ENCODE data around the gene CAPN5.

CAPN5 gene

DNA sequence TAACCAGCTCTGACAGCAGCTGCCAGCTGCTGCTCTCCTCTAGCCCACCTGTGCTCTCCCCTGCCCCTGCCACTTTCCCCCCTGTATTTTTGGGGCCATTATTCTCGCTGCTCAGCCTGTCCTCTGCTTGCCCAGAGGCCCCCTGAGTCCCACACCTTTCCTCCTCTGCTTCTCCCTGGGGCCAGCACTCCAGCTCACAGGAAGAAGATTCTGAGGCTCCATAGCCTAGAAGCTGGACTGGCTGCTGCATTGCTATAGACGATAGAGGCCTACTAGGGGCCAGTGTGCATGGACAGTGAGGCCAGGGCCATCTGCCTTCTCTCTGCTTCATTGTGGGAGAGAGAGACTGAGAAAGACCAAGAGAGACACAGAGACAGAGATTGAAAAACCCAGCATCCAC lies 36.5 kb downstream of the CAPN5 start:
- H2BK15ac ChIP-seq (ENCODE audit: low read length): no peak overlapping the region

DNA sequence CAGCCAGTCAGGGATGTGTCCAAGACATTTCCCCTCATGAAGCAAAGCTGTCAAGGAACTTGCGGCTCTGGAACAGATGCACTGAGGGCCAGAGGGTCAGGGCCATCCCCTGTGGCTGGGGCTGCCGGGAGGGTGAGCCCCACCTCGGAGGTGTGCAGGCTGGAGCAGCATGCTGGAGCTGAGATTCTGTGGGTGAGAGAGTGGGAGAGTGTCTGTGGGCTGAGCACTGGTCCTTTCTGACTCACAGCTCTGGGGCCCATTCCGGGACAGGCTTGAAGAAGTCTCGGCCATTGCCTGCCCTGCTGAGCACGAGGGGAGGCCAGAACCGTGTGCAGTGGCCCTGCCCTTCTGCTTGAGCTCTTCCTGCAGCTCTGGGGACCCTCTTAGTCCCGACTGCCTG lies 38.0 kb downstream of the CAPN5 start:
- Histone ChIP-seq H2BK120ac (ENCODE audit: low read depth, low read length) (no peak overlapping the region), H3K23ac (ENCODE audit: low read depth, low read length, poor library complexity) (peak overlapping the region; percentile 75), H2BK15ac (ENCODE audit: low read length) (peak overlapping the region; percentile 71), H4K91ac (ENCODE audit: low read depth, low read length, poor library complexity) (no peak overlapping the region), H3K4me3 (ENCODE audit: low read length in 2 of 2) (no peak overlapping the region), H3K9ac (ENCODE audit: low read depth, low read length, poor library complexity) (peak overlapping the region; percentile 44), H3K36me3 (replicated peaks in 1 of 2; ENCODE audit: control insufficient read depth in 2 of 2, insufficient read depth in 2 of 2, low read length in 2 of 2) (peaks cover 2 to 55% of the 10 kb centered on the region in 2 donors), H2BK5ac (ENCODE audit: low read length) (no peak overlapping the region), H3K14ac (ENCODE audit: low read length) (no peak overlapping the region), H3K9me3 (replicated peaks in 1 of 2; ENCODE audit: control insufficient read depth in 2 of 2, insufficient read depth in 1 of 2, low read depth in 1 of 2, low read length in 2 of 2) (peaks cover 0 to 2% of the 10 kb centered on the region in 2 donors), H3K79me1 (ENCODE audit: low read depth, low read length) (no peaks in the 10 kb centered on the region), H3K27me3 (ENCODE audit: control insufficient read depth in 3 of 3, insufficient read depth in 3 of 3, low read depth in 1 of 3, low read length in 3 of 3) (no peaks in the 10 kb centered on the region), H3K4me1 (ENCODE audit: control insufficient read depth in 2 of 2, insufficient read depth in 1 of 2, low read depth in 1 of 2, low read length in 2 of 2) (no peaks in the 10 kb centered on the region), H2BK12ac (ENCODE audit: low read length) (no peak overlapping the region), H2AFZ (ENCODE audit: low read length) (no peak overlapping the region), H3K18ac (ENCODE audit: low read length) (peak overlapping the region; percentile 80), H2AK5ac (ENCODE audit: low read depth, low read length) (peak overlapping the region; percentile 70), H3K27ac (replicated peaks; ENCODE audit: low read length) (no peak overlapping the region), H4K8ac (ENCODE audit: low read depth, low read length) (peak overlapping the region; percentile 65), H3K4ac (ENCODE audit: low read length) (peak overlapping the region; percentile 66), H3K4me2 (ENCODE audit: insufficient read depth, low read length, poor library complexity, severe bottlenecking) (no peak overlapping the region)
- no peak for DNase-seq (ENCODE audit: low spot score)
- no CpG with 5 or more reads among the region's 8 CpGs for WGBS, 2 donors (ENCODE audit: extremely low coverage in 2 of 2, insufficient read length in 2 of 2, insufficient replicate concordance in 1 of 2)

More for the DNA sequence above, 36.5 kb downstream of the CAPN5 start:
- H2AK5ac ChIP-seq (ENCODE audit: low read depth, low read length): peak overlapping the region; percentile 10
- H3K9ac ChIP-seq (ENCODE audit: low read depth, low read length, poor library complexity): no peak overlapping the region
- peaks cover 0 to 2% of the 10 kb centered on the region in 2 donors for H3K9me3 ChIP-seq (replicated peaks in 1 of 2; ENCODE audit: control insufficient read depth in 2 of 2, insufficient read depth in 1 of 2, low read depth in 1 of 2, low read length in 2 of 2)
- H3K36me3 ChIP-seq (replicated peaks in 1 of 2; ENCODE audit: control insufficient read depth in 2 of 2, insufficient read depth in 2 of 2, low read length in 2 of 2): peaks cover 2 to 55% of the 10 kb centered on the region in 2 donors
- H4K91ac ChIP-seq (ENCODE audit: low read depth, low read length, poor library complexity): no peak overlapping the region
- no peak for DNase-seq (ENCODE audit: low spot score)
- H2BK12ac ChIP-seq (ENCODE audit: low read length): no peak overlapping the region
- H2BK120ac ChIP-seq (ENCODE audit: low read depth, low read length): no peak overlapping the region
- WGBS, 2 donors (ENCODE audit: extremely low coverage in 2 of 2, insufficient read length in 2 of 2, insufficient replicate concordance in 1 of 2): no CpG with 5 or more reads among the region's 2 CpGs
- no peaks in the 10 kb centered on the region for H3K79me1 ChIP-seq (ENCODE audit: low read depth, low read length)
- H3K4me3 ChIP-seq (ENCODE audit: low read length in 2 of 2): no peak overlapping the region
- H3K18ac ChIP-seq (ENCODE audit: low read length): no peak overlapping the region
- no peak overlapping the region for H3K27ac ChIP-seq (replicated peaks; ENCODE audit: low read length)
- H3K4me2 ChIP-seq (ENCODE audit: insufficient read depth, low read length, poor library complexity, severe bottlenecking): no peak overlapping the region
- no peak overlapping the region for H2AFZ ChIP-seq (ENCODE audit: low read length)
- H3K4me1 ChIP-seq (ENCODE audit: control insufficient read depth in 2 of 2, insufficient read depth in 1 of 2, low read depth in 1 of 2, low read length in 2 of 2): no peaks in the 10 kb centered on the region
- H3K23ac ChIP-seq (ENCODE audit: low read depth, low read length, poor library complexity): no peak overlapping the region
- H3K27me3 ChIP-seq (ENCODE audit: control insufficient read depth in 3 of 3, insufficient read depth in 3 of 3, low read depth in 1 of 3, low read length in 3 of 3): no peaks in the 10 kb centered on the region
- H2BK5ac ChIP-seq (ENCODE audit: low read length): no peak overlapping the region
- H3K14ac ChIP-seq (ENCODE audit: low read length): peak overlapping the region; percentile 17
- H4K8ac ChIP-seq (ENCODE audit: low read depth, low read length): no peak overlapping the region
- no peak overlapping the region for H3K4ac ChIP-seq (ENCODE audit: low read length)

DNA sequence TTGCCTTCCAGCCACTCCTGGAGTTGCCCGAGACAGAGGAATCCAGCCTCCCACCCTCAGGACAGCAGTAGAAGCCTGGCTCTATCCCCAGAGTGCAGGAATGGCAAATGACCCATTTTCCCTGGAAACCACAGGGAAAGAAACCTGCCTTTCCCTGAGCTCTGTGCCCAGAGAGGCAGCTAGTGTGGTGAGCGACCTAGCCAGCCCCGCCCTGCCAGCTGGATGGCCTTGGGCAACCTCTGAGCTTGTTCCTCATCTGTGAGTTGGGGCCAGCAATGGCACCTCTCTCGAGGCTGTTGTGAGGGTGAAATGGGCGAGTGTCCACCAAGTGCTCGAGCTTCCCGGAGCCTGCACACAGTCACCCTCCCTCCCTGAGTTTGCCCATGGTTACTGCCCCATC lies 39.5 kb downstream of the CAPN5 start:
- H3K9me3 ChIP-seq (replicated peaks in 1 of 2; ENCODE audit: control insufficient read depth in 2 of 2, insufficient read depth in 1 of 2, low read depth in 1 of 2, low read length in 2 of 2): no peaks in the 10 kb centered on the region
- H3K23ac ChIP-seq (ENCODE audit: low read depth, low read length, poor library complexity): no peak overlapping the region
- no CpG with 5 or more reads among the region's 7 CpGs for WGBS, 2 donors (ENCODE audit: extremely low coverage in 2 of 2, insufficient read length in 2 of 2, insufficient replicate concordance in 1 of 2)
- no peak overlapping the region for H2AK5ac ChIP-seq (ENCODE audit: low read depth, low read length)
- H3K18ac ChIP-seq (ENCODE audit: low read length): peak overlapping the region; percentile 35
- DNase-seq (ENCODE audit: low spot score): no peak
- H2BK5ac ChIP-seq (ENCODE audit: low read length): peak overlapping the region; percentile 57
- no peak overlapping the region for H4K91ac ChIP-seq (ENCODE audit: low read depth, low read length, poor library complexity)
- no peak overlapping the region for H4K8ac ChIP-seq (ENCODE audit: low read depth, low read length)
- H3K27me3 ChIP-seq (ENCODE audit: control insufficient read depth in 3 of 3, insufficient read depth in 3 of 3, low read depth in 1 of 3, low read length in 3 of 3): no peaks in the 10 kb centered on the region
- no peak overlapping the region for H2BK15ac ChIP-seq (ENCODE audit: low read length)
- no peaks in the 10 kb centered on the region for H3K79me1 ChIP-seq (ENCODE audit: low read depth, low read length)
- H2BK120ac ChIP-seq (ENCODE audit: low read depth, low read length): no peak overlapping the region
- no peak overlapping the region for H3K9ac ChIP-seq (ENCODE audit: low read depth, low read length, poor library complexity)
- H3K4me1 ChIP-seq (ENCODE audit: control insufficient read depth in 2 of 2, insufficient read depth in 1 of 2, low read depth in 1 of 2, low read length in 2 of 2): no peaks in the 10 kb centered on the region
- no peak overlapping the region for H3K27ac ChIP-seq (replicated peaks; ENCODE audit: low read length)
- no peak overlapping the region for H2AFZ ChIP-seq (ENCODE audit: low read length)
- no peak overlapping the region for H3K14ac ChIP-seq (ENCODE audit: low read length)
- H3K4ac ChIP-seq (ENCODE audit: low read length): no peak overlapping the region
- H3K4me3 ChIP-seq (ENCODE audit: low read length in 2 of 2): no peak overlapping the region
- no peak overlapping the region for H2BK12ac ChIP-seq (ENCODE audit: low read length)
- H3K36me3 ChIP-seq (replicated peaks in 1 of 2; ENCODE audit: control insufficient read depth in 2 of 2, insufficient read depth in 2 of 2, low read length in 2 of 2): peaks cover 2 to 45% of the 10 kb centered on the region in 2 donors
- H3K4me2 ChIP-seq (ENCODE audit: insufficient read depth, low read length, poor library complexity, severe bottlenecking): no peak overlapping the region

DNA sequence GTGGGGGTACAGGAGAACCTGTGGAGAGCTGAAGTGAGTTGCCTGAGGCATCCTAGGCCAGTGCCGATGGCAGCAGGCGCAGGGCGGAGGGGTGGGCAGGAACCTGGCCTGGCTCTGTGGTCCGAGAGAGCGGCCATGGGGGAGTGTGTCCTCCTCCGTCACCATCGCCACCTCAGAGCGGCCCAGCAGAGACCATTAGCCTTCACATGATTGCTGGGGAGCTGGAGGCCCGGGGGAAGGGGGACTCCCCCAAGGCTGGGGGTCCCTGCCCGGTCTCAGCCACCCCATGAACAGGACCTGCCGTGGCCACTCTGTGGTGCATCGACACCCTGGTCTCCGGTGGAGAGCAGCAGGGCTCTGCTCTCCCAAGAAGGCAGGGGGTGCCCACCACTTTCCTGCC lies 40.0 kb downstream of the CAPN5 start:
- Histone ChIP-seq H3K27me3 (ENCODE audit: control insufficient read depth in 3 of 3, insufficient read depth in 3 of 3, low read depth in 1 of 3, low read length in 3 of 3) (no peaks in the 10 kb centered on the region), H3K14ac (ENCODE audit: low read length) (no peak overlapping the region), H3K23ac (ENCODE audit: low read depth, low read length, poor library complexity) (no peak overlapping the region), H4K8ac (ENCODE audit: low read depth, low read length) (no peak overlapping the region), H2AFZ (ENCODE audit: low read length) (no peak overlapping the region), H4K91ac (ENCODE audit: low read depth, low read length, poor library complexity) (no peak overlapping the region), H3K79me1 (ENCODE audit: low read depth, low read length) (no peaks in the 10 kb centered on the region), H2BK5ac (ENCODE audit: low read length) (peak overlapping the region; percentile 57), H3K27ac (replicated peaks; ENCODE audit: low read length) (no peak overlapping the region), H2BK120ac (ENCODE audit: low read depth, low read length) (no peak overlapping the region), H2BK12ac (ENCODE audit: low read length) (no peak overlapping the region), H2BK15ac (ENCODE audit: low read length) (no peak overlapping the region), H3K9ac (ENCODE audit: low read depth, low read length, poor library complexity) (peak overlapping the region; percentile 0), H3K4me2 (ENCODE audit: insufficient read depth, low read length, poor library complexity, severe bottlenecking) (no peak overlapping the region), H3K9me3 (replicated peaks in 1 of 2; ENCODE audit: control insufficient read depth in 2 of 2, insufficient read depth in 1 of 2, low read depth in 1 of 2, low read length in 2 of 2) (no peaks in the 10 kb centered on the region), H3K18ac (ENCODE audit: low read length) (peak overlapping the region; percentile 13), H2AK5ac (ENCODE audit: low read depth, low read length) (peak overlapping the region; percentile 2), H3K4me1 (ENCODE audit: control insufficient read depth in 2 of 2, insufficient read depth in 1 of 2, low read depth in 1 of 2, low read length in 2 of 2) (no peaks in the 10 kb centered on the region), H3K4ac (ENCODE audit: low read length) (no peak overlapping the region), H3K4me3 (ENCODE audit: low read length in 2 of 2) (no peak overlapping the region), H3K36me3 (replicated peaks in 1 of 2; ENCODE audit: control insufficient read depth in 2 of 2, insufficient read depth in 2 of 2, low read length in 2 of 2) (peaks cover 2 to 41% of the 10 kb centered on the region in 2 donors)
- WGBS, 2 donors (ENCODE audit: extremely low coverage in 2 of 2, insufficient read length in 2 of 2, insufficient replicate concordance in 1 of 2): no CpG with 5 or more reads among the region's 13 CpGs
- no peak for DNase-seq (ENCODE audit: low spot score)

All from neuronal stem cell (in vitro differentiated cells).